ENCODE results near the gene ST3GAL2.

ST3GAL2 gene

DNA sequence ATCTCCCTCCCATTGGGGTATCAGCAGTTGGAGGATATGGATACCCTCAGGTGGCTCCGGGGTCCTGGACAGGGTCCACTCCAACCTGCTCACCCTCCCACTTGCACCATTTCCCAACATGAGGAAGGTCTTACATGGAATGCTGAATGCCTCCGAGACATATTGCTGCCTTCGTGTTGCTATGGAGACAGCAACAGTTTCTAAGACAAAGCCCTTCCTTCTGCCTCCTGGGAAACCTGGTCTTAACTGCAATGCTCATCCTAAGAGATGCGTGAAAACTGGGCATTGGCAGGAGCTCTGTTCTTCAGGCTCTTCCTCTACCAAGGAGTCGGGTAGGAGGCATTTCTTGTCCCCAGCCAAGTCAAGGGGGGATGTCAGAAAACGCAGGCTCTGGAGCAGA lies 45.2 kb downstream of the ST3GAL2 start:
- no peak for TF ChIP-seq PPARA (CRISPR knock-in tag; IDR thresholded peaks at IDR 0.05; ENCODE audit: borderline replicate concordance)
- TF ChIP-seq ZNF8 (CRISPR knock-in tag; IDR thresholded peaks at IDR 0.05), result no peak
- TF ChIP-seq SNAI2 (CRISPR knock-in tag; IDR thresholded peaks at IDR 0.05), result no peak
- TF ChIP-seq RARB (CRISPR knock-in tag; IDR thresholded peaks at IDR 0.05), result no peak
- TF ChIP-seq TCF4 (CRISPR knock-in tag; IDR thresholded peaks at IDR 0.05; ENCODE audit: borderline replicate concordance), result no peak
- TF ChIP-seq, protein P1, sequence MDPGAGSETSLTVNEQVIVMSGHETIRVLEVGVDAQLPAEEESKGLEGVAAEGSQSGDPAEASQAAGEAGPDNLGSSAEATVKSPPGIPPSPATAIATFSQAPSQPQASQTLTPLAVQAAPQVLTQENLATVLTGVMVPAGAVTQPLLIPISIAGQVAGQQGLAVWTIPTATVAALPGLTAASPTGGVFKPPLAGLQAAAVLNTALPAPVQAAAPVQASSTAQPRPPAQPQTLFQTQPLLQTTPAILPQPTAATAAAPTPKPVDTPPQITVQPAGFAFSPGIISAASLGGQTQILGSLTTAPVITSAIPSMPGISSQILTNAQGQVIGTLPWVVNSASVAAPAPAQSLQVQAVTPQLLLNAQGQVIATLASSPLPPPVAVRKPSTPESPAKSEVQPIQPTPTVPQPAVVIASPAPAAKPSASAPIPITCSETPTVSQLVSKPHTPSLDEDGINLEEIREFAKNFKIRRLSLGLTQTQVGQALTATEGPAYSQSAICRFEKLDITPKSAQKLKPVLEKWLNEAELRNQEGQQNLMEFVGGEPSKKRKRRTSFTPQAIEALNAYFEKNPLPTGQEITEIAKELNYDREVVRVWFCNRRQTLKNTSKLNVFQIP (CRISPR knock-in tag; IDR thresholded peaks at IDR 0.05; ENCODE audit: borderline replicate concordance, low read depth), result no peak
- no peak for TF ChIP-seq ZC3H10 (CRISPR knock-in tag; IDR thresholded peaks at IDR 0.05)
- TF ChIP-seq ZFP3 (CRISPR knock-in tag; IDR thresholded peaks at IDR 0.05), result no peak
- TF ChIP-seq ISL1 (CRISPR knock-in tag; IDR thresholded peaks at IDR 0.05), result no peak
- no peak for TF ChIP-seq ZFP30 (CRISPR knock-in tag; IDR thresholded peaks at IDR 0.05)
- no peak for TF ChIP-seq OSR1 (CRISPR knock-in tag; IDR thresholded peaks at IDR 0.05)
- no peak for TF ChIP-seq TOX (CRISPR knock-in tag; IDR thresholded peaks at IDR 0.05; ENCODE audit: borderline replicate concordance)
- TF ChIP-seq, protein P2, sequence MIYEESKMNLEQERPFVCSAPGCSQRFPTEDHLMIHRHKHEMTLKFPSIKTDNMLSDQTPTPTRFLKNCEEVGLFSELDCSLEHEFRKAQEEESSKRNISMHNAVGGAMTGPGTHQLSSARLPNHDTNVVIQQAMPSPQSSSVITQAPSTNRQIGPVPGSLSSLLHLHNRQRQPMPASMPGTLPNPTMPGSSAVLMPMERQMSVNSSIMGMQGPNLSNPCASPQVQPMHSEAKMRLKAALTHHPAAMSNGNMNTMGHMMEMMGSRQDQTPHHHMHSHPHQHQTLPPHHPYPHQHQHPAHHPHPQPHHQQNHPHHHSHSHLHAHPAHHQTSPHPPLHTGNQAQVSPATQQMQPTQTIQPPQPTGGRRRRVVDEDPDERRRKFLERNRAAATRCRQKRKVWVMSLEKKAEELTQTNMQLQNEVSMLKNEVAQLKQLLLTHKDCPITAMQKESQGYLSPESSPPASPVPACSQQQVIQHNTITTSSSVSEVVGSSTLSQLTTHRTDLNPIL (CRISPR knock-in tag; IDR thresholded peaks at IDR 0.05; ENCODE audit: low read depth), result no peak
- no peak for ATAC-seq

DNA sequence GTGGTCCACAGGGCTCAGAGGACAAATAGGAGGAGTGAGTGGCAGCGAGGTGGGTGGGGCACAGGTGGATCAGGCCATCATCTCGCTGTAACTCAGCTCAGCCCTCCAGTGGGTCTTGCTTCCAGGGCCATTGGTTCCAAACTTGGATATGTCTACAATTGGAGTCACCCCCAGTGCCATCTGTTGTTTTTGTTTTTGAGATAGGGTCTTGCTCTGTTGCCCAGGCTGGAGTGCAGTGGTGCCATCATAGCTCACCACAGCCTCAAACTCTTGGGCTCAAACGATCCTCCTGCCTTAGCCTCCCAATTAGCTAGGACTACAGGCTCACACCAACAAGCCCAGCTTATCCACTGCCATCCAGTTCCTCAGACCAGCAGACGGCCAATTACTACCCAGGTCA lies 46.3 kb downstream of the ST3GAL2 start:
- TF ChIP-seq ARNTL (CRISPR knock-in tag; IDR thresholded peaks at IDR 0.05; ENCODE audit: borderline replicate concordance, low read depth) (no peak), ZNF70 (CRISPR knock-in tag; IDR thresholded peaks at IDR 0.05) (no peak), TOX (CRISPR knock-in tag; IDR thresholded peaks at IDR 0.05; ENCODE audit: borderline replicate concordance) (no peak), ZFP3 (CRISPR knock-in tag; IDR thresholded peaks at IDR 0.05) (no peak), ZFP30 (CRISPR knock-in tag; IDR thresholded peaks at IDR 0.05) (no peak), ISL1 (CRISPR knock-in tag; IDR thresholded peaks at IDR 0.05) (no peak), ZC3H10 (CRISPR knock-in tag; IDR thresholded peaks at IDR 0.05) (no peak), ZNF8 (CRISPR knock-in tag; IDR thresholded peaks at IDR 0.05) (no peak), SNAI2 (CRISPR knock-in tag; IDR thresholded peaks at IDR 0.05) (no peak)
- TF ChIP-seq, protein P1 (CRISPR knock-in tag; IDR thresholded peaks at IDR 0.05; ENCODE audit: borderline replicate concordance, low read depth), result no peak
- no peak for ATAC-seq

DNA sequence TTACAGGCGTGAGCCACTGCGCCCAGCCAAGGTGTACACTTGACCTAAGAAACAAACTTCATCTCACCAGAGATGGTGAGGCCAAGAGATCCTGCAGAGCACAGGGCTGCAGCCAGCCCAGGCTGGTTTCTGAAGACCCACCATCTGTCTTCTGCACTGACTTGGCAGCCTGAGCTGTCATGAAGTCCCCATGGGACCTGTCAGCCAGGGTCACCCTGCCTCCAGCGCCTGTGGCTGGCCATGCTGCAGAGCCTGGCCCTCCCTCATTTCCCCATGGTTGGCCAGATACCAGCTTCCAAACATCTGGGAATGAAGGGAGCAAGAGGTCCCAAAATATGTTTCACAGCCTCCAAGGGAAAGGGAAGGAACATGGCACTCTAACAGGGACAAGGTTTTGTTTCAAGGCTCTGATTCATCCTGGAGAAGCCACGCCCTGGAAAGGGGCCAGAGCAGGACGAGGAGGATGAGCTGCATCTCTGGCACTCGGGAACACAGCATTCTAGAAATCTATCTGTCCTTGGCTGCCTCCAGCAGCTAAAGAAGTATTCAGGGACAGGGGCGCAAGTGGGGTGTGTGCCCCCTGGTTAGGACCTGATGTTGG lies 46.9 kb downstream of the ST3GAL2 start:
- peak; percentile 54 for ATAC-seq
- TF ChIP-seq ZNF565 (CRISPR knock-in tag; conservative IDR thresholded peaks at IDR 0.05; ENCODE audit: low read depth) (no peak), ARNTL (CRISPR knock-in tag; IDR thresholded peaks at IDR 0.05; ENCODE audit: borderline replicate concordance, low read depth) (no peak)
- TF ChIP-seq, protein P3, sequence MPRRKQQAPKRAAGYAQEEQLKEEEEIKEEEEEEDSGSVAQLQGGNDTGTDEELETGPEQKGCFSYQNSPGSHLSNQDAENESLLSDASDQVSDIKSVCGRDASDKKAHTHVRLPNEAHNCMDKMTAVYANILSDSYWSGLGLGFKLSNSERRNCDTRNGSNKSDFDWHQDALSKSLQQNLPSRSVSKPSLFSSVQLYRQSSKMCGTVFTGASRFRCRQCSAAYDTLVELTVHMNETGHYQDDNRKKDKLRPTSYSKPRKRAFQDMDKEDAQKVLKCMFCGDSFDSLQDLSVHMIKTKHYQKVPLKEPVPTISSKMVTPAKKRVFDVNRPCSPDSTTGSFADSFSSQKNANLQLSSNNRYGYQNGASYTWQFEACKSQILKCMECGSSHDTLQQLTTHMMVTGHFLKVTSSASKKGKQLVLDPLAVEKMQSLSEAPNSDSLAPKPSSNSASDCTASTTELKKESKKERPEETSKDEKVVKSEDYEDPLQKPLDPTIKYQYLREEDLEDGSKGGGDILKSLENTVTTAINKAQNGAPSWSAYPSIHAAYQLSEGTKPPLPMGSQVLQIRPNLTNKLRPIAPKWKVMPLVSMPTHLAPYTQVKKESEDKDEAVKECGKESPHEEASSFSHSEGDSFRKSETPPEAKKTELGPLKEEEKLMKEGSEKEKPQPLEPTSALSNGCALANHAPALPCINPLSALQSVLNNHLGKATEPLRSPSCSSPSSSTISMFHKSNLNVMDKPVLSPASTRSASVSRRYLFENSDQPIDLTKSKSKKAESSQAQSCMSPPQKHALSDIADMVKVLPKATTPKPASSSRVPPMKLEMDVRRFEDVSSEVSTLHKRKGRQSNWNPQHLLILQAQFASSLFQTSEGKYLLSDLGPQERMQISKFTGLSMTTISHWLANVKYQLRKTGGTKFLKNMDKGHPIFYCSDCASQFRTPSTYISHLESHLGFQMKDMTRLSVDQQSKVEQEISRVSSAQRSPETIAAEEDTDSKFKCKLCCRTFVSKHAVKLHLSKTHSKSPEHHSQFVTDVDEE (CRISPR knock-in tag; IDR thresholded peaks at IDR 0.05), result no peak

DNA sequence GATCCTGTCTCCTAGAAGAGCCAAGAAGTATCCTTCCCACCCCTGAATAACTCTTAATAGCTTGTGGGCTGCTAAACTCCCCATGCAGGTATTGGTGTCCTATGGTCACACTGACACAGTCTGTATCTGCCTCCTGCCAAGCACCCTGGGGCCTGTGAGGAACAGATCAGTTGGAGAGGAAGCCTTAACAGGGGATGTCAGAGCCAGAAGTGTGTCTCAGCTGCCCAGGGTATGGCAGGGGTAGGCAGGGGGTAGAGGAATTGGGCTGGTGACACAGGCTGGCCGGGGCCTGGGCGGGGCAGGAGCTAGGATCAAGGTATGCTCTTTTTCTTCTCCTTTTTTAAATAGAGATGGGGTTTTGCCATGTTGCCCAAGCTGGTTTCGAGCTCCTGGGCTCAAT lies 47.5 kb downstream of the ST3GAL2 start:
- ATAC-seq, result no peak
- TF ChIP-seq, protein P4, sequence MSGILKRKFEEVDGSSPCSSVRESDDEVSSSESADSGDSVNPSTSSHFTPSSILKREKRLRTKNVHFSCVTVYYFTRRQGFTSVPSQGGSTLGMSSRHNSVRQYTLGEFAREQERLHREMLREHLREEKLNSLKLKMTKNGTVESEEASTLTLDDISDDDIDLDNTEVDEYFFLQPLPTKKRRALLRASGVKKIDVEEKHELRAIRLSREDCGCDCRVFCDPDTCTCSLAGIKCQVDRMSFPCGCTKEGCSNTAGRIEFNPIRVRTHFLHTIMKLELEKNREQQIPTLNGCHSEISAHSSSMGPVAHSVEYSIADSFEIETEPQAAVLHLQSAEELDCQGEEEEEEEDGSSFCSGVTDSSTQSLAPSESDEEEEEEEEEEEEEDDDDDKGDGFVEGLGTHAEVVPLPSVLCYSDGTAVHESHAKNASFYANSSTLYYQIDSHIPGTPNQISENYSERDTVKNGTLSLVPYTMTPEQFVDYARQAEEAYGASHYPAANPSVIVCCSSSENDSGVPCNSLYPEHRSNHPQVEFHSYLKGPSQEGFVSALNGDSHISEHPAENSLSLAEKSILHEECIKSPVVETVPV (CRISPR knock-in tag; IDR thresholded peaks at IDR 0.05), result no peak
- TF ChIP-seq OSR1 (CRISPR knock-in tag; IDR thresholded peaks at IDR 0.05), result no peak
- TF ChIP-seq SNAI2 (CRISPR knock-in tag; IDR thresholded peaks at IDR 0.05), result no peak
- no peak for TF ChIP-seq RARB (CRISPR knock-in tag; IDR thresholded peaks at IDR 0.05)
- no peak for TF ChIP-seq ZC3H10 (CRISPR knock-in tag; IDR thresholded peaks at IDR 0.05)
- TF ChIP-seq, protein P2 (CRISPR knock-in tag; IDR thresholded peaks at IDR 0.05; ENCODE audit: low read depth), result no peak
- no peak for TF ChIP-seq ZNF565 (CRISPR knock-in tag; conservative IDR thresholded peaks at IDR 0.05; ENCODE audit: low read depth)
- TF ChIP-seq ESRRG (CRISPR knock-in tag; IDR thresholded peaks at IDR 0.05), result no peak
- TF ChIP-seq TCF4 (CRISPR knock-in tag; IDR thresholded peaks at IDR 0.05; ENCODE audit: borderline replicate concordance), result no peak
- TF ChIP-seq ZFP3 (CRISPR knock-in tag; IDR thresholded peaks at IDR 0.05), result no peak
- no peak for TF ChIP-seq ARNTL (CRISPR knock-in tag; IDR thresholded peaks at IDR 0.05; ENCODE audit: borderline replicate concordance, low read depth)
- TF ChIP-seq ZFP30 (CRISPR knock-in tag; IDR thresholded peaks at IDR 0.05), result no peak
- TF ChIP-seq ZNF8 (CRISPR knock-in tag; IDR thresholded peaks at IDR 0.05), result no peak
- TF ChIP-seq PPARA (CRISPR knock-in tag; IDR thresholded peaks at IDR 0.05; ENCODE audit: borderline replicate concordance), result no peak
- TF ChIP-seq, protein P1 (CRISPR knock-in tag; IDR thresholded peaks at IDR 0.05; ENCODE audit: borderline replicate concordance, low read depth), result no peak
- no peak for TF ChIP-seq CSDC2 (CRISPR knock-in tag; IDR thresholded peaks at IDR 0.05)
- no peak for TF ChIP-seq ISL1 (CRISPR knock-in tag; IDR thresholded peaks at IDR 0.05)

All from SK-N-SH treated with all-trans-retinoic acid at 6 μM for 48 hours (cell line).